ENCODE results near the gene AMOTL1.
"Not testable (repeated sequence)": the region's sequence is repeated elsewhere in the genome, so short reads cannot be mapped to it uniquely, and the experiment has no call there.

The AMOTL1 gene

GRCh38 chr11:94913718-94914394, 145.7 kb downstream of the AMOTL1 start:
- H3K4me1 Mint-ChIP-seq; H3K36me3 Mint-ChIP-seq (ENCODE audit: insufficient read depth); H3K4me3 Mint-ChIP-seq; H3K27me3 Mint-ChIP-seq; H3K9me3 Mint-ChIP-seq; DNase-seq (ENCODE audit: low spot score in 2 of 2); H3K27ac Mint-ChIP-seq (ENCODE audit: low read depth); ATAC-seq (replicated peaks; ENCODE audit: extremely low read depth, poor library complexity, severe bottlenecking): not testable (repeated sequence)

GRCh38 chr11:94920311-94920710, 152.2 kb downstream of the AMOTL1 start:
- Mint-ChIP-seq H3K4me3 (no peak overlapping the region), H3K36me3 (ENCODE audit: insufficient read depth) (no peaks in the 10 kb centered on the region), H3K9me3 (no peaks in the 10 kb centered on the region), H3K27me3 (no peaks in the 10 kb centered on the region), H3K4me1 (peaks cover 18% of the 10 kb centered on the region), H3K27ac (ENCODE audit: low read depth) (no peak overlapping the region)
- ATAC-seq (replicated peaks; ENCODE audit: extremely low read depth, poor library complexity, severe bottlenecking) (no peak), DNase-seq (ENCODE audit: low spot score in 2 of 2) (no peak)

- Mint-ChIP-seq H3K9me3 (no peaks in the 10 kb centered on the region), H3K36me3 (ENCODE audit: insufficient read depth) (peaks cover 2% of the 10 kb centered on the region), H3K4me1 (peaks cover 27% of the 10 kb centered on the region), H3K4me3 (no peak overlapping the region), H3K27me3 (no peaks in the 10 kb centered on the region), H3K27ac (ENCODE audit: low read depth) (no peak overlapping the region)
- no peak for ATAC-seq (replicated peaks; ENCODE audit: extremely low read depth, poor library complexity, severe bottlenecking)
- no peak for DNase-seq (ENCODE audit: low spot score in 2 of 2)
These were observed 154.3 kb downstream of the AMOTL1 start for GRCh38 chr11:94922321-94923003.

GRCh38 chr11:94923004-94923334, 154.8 kb downstream of the AMOTL1 start:
- Mint-ChIP-seq H3K36me3 (ENCODE audit: insufficient read depth) (peaks cover 2% of the 10 kb centered on the region), H3K27me3 (no peaks in the 10 kb centered on the region), H3K27ac (ENCODE audit: low read depth) (no peak overlapping the region), H3K9me3 (no peaks in the 10 kb centered on the region), H3K4me1 (peaks cover 27% of the 10 kb centered on the region), H3K4me3 (no peak overlapping the region)
- DNase-seq (ENCODE audit: low spot score in 2 of 2) (no peak), ATAC-seq (replicated peaks; ENCODE audit: extremely low read depth, poor library complexity, severe bottlenecking) (no peak)

- no peaks in the 10 kb centered on the region for H3K9me3 Mint-ChIP-seq
- H3K4me1 Mint-ChIP-seq = peaks cover 27% of the 10 kb centered on the region
- peak overlapping the region; percentile 72 for H3K27ac Mint-ChIP-seq (ENCODE audit: low read depth)
- H3K4me3 Mint-ChIP-seq = peak overlapping the region; percentile 53
- no peak for DNase-seq (ENCODE audit: low spot score in 2 of 2)
- peak; percentile 59 for ATAC-seq (replicated peaks; ENCODE audit: extremely low read depth, poor library complexity, severe bottlenecking)
- peaks cover 2% of the 10 kb centered on the region for H3K36me3 Mint-ChIP-seq (ENCODE audit: insufficient read depth)
- H3K27me3 Mint-ChIP-seq = peaks cover 8% of the 10 kb centered on the region
These were observed 156.0 kb downstream of the AMOTL1 start for GRCh38 chr11:94924171-94924572.

GRCh38 chr11:94924612-94925011, 156.5 kb downstream of the AMOTL1 start:
- Mint-ChIP-seq H3K4me3 (peak overlapping the region; percentile 53), H3K36me3 (ENCODE audit: insufficient read depth) (peaks cover 2% of the 10 kb centered on the region), H3K4me1 (peaks cover 27% of the 10 kb centered on the region), H3K27me3 (peaks cover 12% of the 10 kb centered on the region), H3K27ac (ENCODE audit: low read depth) (peak overlapping the region; percentile 72), H3K9me3 (no peaks in the 10 kb centered on the region)
- ATAC-seq (replicated peaks; ENCODE audit: extremely low read depth, poor library complexity, severe bottlenecking) = peak; percentile 78
- DNase-seq (ENCODE audit: low spot score in 2 of 2) = no peak

GRCh38 chr11:94925422-94926270, 157.5 kb downstream of the AMOTL1 start:
- Mint-ChIP-seq H3K9me3 (no peaks in the 10 kb centered on the region), H3K27ac (ENCODE audit: low read depth) (peak overlapping the region; percentile 72), H3K4me1 (peaks cover 27% of the 10 kb centered on the region), H3K4me3 (peak overlapping the region; percentile 53), H3K36me3 (ENCODE audit: insufficient read depth) (peaks cover 2% of the 10 kb centered on the region), H3K27me3 (peaks cover 18% of the 10 kb centered on the region)
- DNase-seq (ENCODE audit: low spot score in 2 of 2) (no peak), ATAC-seq (replicated peaks; ENCODE audit: extremely low read depth, poor library complexity, severe bottlenecking) (no peak)

- Mint-ChIP-seq H3K27me3 (peaks cover 18% of the 10 kb centered on the region), H3K9me3 (no peaks in the 10 kb centered on the region), H3K36me3 (ENCODE audit: insufficient read depth) (peaks cover 2% of the 10 kb centered on the region), H3K27ac (ENCODE audit: low read depth) (no peak overlapping the region), H3K4me3 (no peak overlapping the region), H3K4me1 (peaks cover 27% of the 10 kb centered on the region)
- DNase-seq (ENCODE audit: low spot score in 2 of 2) = no peak
- no peak for ATAC-seq (replicated peaks; ENCODE audit: extremely low read depth, poor library complexity, severe bottlenecking)
These were observed 158.1 kb downstream of the AMOTL1 start for GRCh38 chr11:94926271-94926625.
